HG03280 (cell line): ENCODE results near the gene CCNB2.
A peak's percentile ranks its signal among the peaks of the same experiment; 100 is the strongest.
"Not testable (repeated sequence)": the region's sequence is repeated elsewhere in the genome, so short reads cannot be mapped to it uniquely, and the experiment has no call there.

ENCODE experiments used
- ATAC-seq: cut with Tn5 transposase; IDR thresholded peaks from one replicate; pipeline ENCODE4 v1.9.1; 2021; ENCODE audit warnings: mild to moderate bottlenecking, moderate library complexity; ENCODE audit not compliant: unreplicated experiment

Gene CCNB2

DNA sequence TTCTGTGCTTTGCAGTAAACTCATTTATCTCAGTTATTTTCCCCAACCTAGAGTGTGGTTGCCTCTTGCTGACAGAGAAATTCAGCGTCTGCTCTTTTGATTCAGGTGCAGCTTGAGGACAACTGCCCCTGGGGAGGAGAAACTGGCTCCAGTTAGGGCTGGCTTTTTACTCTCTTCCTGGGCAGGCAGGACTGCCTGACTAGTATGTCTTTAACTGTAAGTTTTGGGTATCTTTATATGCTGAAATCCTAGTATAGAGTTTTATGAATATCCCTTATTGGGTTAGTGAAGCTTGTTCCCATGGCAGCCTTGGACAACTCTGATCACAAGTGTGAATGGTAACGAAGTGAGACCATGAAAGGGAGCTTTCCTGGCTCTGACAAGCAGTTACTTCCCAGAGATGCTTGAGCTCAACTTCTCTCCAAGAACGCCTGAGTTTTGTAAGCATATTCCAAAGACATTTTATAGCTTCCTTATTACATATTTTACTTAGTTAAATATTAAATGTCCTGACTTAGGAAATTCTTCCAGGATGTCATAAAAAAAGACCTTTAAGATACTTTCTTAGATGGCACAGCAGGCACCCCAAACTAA lies 27.1 kb downstream of the CCNB2 start:
- no peak for ATAC-seq

DNA sequence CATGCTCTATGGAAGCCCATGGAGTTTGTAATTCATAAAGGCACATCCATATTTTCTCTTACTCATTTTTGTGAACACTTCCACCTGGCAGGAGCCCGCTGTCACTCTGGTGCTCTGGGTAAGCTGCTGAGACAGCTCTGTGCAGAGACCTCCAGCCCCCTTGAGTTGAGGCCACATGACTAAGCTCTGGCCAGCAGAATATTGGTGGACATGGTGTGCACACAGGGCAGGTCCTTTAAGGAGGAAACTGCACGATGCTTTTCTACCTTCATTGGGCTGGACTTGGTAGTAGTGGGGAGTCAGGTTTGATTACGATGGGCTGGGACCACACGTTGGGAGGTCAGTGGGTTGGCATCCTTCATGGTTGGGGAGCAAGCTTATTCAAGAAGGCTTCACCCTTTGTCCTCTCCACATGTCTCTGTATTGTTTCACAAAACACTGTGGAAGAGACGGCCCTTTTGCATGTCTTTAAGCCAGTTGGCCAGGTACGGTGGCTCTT lies 29.0 kb downstream of the CCNB2 start:
- no peak for ATAC-seq

- no peak for ATAC-seq
Measured at GRCh38 chr15:59137566-59137965, 32.6 kb downstream of the CCNB2 start.

DNA sequence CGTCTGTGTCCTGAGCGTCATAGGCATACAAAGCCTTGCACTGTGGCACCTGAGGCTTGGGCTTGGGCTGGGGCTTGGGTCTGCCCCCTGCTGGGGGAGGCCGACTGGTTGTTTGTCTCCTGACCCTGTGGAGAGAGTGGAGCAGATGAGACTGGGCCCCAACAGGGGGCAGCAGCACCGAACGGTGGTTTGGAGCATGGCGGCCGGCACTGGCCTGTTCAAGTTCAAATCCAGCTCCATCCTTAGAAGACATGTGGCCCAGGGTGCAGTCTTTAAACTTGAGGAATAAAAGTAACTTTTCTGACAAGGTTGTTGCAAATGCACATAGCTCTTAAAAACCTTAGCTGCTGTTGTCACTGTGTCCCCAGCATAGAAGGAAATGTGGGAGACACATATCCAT lies 33.3 kb downstream of the CCNB2 start:
- ATAC-seq, result peak; percentile 68

GRCh38 chr15:59140422-59141226 lies 35.7 kb downstream of the CCNB2 start:
- ATAC-seq, result no peak

GRCh38 chr15:59143281-59143680 lies 38.3 kb downstream of the CCNB2 start:
- no peak for ATAC-seq

DNA sequence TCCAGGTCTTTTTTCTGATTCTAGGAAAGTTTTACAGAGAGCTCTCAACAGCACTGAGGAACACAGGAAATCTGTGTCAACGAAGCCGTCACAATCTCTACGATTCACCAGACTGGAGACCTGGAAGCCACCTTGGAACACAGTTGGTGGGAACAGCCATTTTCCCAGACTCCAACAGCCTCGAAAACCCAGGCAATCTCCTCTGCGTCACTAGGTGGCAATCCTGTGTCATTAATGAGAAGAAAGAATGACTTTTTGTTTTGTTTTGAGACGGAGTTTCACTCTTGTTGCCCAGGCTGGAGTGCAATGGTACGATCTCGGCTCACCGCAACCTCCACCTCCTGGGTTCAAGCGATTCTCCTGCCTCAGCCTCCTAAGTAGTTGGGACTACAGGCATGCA lies 39.6 kb downstream of the CCNB2 start:
- ATAC-seq, result not testable (repeated sequence)

- no peak for ATAC-seq
Measured at GRCh38 chr15:59147666-59148065, 42.7 kb downstream of the CCNB2 start.

DNA sequence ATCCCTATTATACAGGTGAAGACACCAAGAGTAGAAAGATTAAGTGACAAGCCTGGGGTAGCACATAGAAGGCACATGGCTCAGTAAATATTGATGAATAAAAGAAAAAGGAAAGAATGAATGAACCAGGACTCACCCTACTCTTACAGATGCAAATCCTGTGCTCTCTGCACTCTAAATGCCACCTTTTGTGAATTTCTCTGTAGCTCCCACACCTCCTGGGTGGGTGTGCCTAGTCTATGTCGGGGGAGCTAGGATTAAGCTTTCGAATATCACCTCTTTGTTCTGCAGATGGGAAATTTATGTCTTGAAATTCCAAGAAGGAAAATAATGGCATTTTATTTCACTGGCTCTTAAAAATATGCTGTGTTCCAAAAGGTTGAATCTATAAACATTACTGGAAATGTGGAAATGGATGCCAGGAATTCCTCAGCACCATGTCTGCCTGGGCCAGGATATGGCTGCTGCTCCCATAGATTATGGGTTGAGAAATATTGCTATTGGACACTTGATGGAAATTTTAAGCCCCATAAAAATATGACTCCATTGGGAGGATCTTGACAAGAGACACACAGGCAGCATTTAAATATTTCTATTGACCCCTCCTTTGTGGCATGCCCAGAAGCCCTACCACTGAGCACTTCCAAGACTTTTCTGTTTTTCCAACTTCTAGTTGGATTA lies 43.3 kb downstream of the CCNB2 start:
- ATAC-seq, result no peak

- no peak for ATAC-seq
Measured at GRCh38 chr15:59150185-59150584, 45.2 kb downstream of the CCNB2 start.

DNA sequence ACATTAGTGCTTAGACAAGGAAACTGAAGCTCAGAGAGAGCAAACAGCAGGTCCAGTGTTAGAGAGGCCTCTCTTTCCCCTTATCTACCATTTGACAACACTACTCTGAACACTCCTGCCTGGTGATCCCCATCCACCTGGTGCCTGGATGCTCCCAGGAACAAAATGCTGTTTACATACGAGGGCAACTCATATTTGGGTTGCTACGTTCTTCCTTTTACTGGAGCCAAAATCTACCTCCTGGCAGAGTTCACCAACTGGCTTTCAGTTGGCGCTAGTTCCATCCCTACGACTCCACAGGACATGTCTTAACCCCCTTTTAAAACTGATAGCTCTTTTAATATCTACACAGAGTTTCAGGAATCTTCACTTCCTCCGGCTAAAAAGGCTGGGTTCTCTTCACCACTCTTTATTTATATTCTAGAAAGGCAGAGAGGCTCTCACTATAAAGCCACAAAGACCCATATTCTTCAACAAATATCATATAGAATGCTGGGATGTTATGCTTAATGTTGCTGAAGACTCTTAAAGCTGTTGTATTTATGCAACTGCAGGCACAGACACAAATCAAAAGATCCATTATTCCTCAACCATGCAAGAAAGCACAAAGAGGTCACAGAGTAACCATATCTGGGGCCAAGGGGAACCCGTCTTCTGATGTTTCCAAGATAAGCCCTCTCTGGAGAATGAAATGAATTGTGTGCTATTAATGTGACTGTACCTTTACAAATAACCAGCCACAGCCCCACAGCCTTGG lies 47.9 kb downstream of the CCNB2 start:
- ATAC-seq, result no peak

DNA sequence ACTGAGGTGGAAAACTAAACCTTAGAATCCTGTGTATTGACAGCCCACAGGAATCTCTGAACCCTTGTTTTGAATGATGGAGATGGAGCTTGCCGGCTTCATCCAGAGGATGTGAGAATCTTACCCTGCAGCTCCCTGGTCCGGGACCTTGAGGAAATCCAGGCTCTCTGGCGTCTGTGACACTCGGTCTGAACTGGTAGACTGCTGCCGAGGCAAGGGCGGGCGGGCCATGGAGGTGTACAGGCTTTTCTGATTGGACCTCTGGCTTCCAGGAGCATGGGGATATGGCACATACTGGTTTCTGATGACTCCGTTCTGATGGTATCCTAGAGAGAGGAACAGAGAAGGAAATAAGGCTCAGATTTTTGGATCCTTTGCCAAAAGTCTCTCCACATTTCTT lies 48.5 kb downstream of the CCNB2 start:
- no peak for ATAC-seq

GRCh38 chr15:59154243-59154642 lies 49.3 kb downstream of the CCNB2 start:
- ATAC-seq, result no peak

GRCh38 chr15:59155431-59155830 lies 50.5 kb downstream of the CCNB2 start:
- ATAC-seq, result no peak

- ATAC-seq, result no peak
Measured at GRCh38 chr15:59157396-59157795, 52.5 kb downstream of the CCNB2 start.

DNA sequence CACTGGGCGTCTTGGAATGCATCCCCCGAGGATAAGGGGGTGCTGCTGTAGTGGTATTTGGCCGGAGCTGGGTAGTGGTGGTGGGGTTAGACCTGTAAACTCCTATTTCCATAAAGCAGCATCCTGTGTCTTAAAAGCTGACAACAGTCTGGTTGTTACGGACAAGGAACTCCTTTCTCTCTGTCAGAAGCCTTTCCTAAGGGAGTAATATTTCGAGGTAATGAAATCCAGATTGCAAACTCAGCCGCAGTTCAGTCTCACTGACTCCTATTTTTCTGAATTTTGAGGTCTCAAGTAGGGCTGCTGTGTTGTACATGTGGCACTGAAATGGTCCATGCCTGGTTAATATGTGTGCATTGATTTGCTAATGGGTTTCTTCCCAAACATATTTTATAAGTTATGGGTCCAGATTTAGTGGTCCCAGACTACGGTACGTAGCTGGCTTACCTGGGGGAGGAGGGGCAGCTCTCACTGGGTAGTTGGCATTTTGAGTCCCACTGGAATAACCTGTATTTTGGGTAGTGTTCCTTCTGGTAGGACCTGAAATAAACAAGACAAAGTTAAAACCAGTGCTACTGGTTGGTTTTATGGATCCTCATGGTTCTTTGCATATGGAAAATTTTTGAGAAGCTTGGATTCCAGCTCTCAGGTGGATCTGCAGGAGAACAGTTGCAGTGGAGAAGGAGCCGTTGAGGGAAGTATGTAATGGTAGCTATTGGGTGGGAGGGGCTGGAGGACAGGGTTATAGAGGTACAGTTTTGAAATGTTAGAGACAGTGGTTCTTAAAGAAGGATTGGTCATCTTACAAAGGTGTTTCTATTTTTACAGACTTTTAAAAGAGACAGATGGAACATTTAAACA lies 53.1 kb downstream of the CCNB2 start:
- no peak for ATAC-seq

DNA sequence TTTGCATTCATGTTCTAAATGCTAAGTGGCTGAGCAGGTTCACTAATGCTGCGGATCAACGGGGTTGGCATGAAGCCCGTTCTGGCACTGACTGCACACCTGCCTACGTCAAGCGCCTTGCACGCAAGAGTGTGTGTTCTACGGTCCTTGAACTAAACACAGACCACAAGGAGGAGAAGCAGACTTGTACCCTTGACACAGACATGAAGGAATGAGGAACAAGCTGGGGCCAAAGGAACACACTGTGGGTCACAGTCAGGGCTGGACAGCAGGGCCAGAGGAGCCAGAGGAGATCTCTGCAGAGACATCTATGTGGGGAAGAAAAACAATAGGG lies 53.7 kb downstream of the CCNB2 start:
- ATAC-seq, result no peak

GRCh38 chr15:59159210-59159609 lies 54.3 kb downstream of the CCNB2 start:
- ATAC-seq, result no peak

- no peak for ATAC-seq
Measured at GRCh38 chr15:59160880-59161593, 56.1 kb downstream of the CCNB2 start.

DNA sequence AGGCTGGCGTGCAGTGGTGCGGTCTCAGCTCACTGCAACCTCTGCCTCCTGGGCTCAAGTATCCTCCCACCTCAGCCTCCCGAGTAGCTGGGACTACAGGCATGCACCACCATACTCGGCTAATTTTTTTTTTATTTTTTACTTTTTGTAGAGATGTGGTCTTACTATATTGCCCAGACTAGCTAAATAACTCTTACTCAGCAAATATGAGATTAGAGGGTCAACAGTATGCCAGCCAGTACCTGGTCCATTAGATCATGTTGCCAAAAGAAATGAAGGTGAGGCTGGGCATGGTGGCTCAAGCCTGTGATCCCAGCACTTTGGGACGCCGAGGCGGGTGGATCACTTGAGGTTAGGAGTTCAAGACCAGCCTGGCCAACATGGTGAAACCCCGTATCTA lies 57.1 kb downstream of the CCNB2 start:
- ATAC-seq, result not testable (repeated sequence)
